Neural cell (in vitro differentiated cells): ENCODE data around the gene RNF157. TPM values are rescaled to one million over a fixed set of nuclear protein-coding genes. Genes with fewer than 3 reads are reported as not detected.
"Not testable (repeated sequence)": the region's sequence is repeated elsewhere in the genome, so short reads cannot be mapped to it uniquely, and the experiment has no call there.

Source experiments
- H2AFZ ChIP-seq: fragments of 200-600, 300-800 bp; sonication (generic), shearing (Covaris generic); 2 replicates; pipeline ENCODE4 v1.6.0; 2014; ENCODE audit warnings: low read depth, mild to moderate bottlenecking, antibody characterized with exemption, low read length, moderate library complexity
- H3F3A ChIP-seq: fragments of 200-600 bp; shearing (Covaris generic); 2 replicates; pipeline ENCODE4 v1.6.1; 2016; ENCODE audit warnings: mild to moderate bottlenecking, moderate library complexity, mixed read lengths, antibody characterized with exemption, low read length; ENCODE audit not compliant: insufficient read depth, poor library complexity, severe bottlenecking
- H3K27ac ChIP-seq: fragments of 200-600, 300-800 bp; sonication (generic), shearing (Covaris generic); 2 replicates; pipeline ENCODE4 v1.5.1; 2014; ENCODE audit warnings: mild to moderate bottlenecking, low read length, moderate library complexity
- H3K27me3 ChIP-seq: fragments of 300-800, 200-600 bp; sonication (generic), shearing (Covaris generic); 2 replicates; pipeline ENCODE4 v1.6.0; 2014; ENCODE audit warnings: mild to moderate bottlenecking, low read depth, low read length, moderate library complexity; ENCODE audit not compliant: insufficient read depth
- H3K36me3 ChIP-seq: fragments of 300-800, 200-600 bp; sonication (generic), shearing (Covaris generic); 2 replicates; pipeline ENCODE4 v1.5.1; 2014; ENCODE audit warnings: mild to moderate bottlenecking, antibody characterized with exemption, low read length, moderate library complexity; ENCODE audit not compliant: insufficient read depth
- H3K4me2 ChIP-seq: fragments of 300-800, 200-600 bp; sonication (generic), shearing (Covaris generic); 2 replicates; pipeline ENCODE4 v1.6.0; 2014; ENCODE audit warnings: mild to moderate bottlenecking, low read length
- H3K4me3 ChIP-seq: fragments of 300-800, 200-600 bp; sonication (generic), shearing (Covaris generic); 2 replicates; pipeline ENCODE4 v1.5.1; 2014; ENCODE audit warnings: mild to moderate bottlenecking, low read length, moderate library complexity
- H3K79me2 ChIP-seq: fragments of 200-600 bp; shearing (Covaris generic); replicated peaks from 2 replicates; pipeline ENCODE4 v1.6.0; 2014; ENCODE audit warnings: mild to moderate bottlenecking, low read length, moderate library complexity; ENCODE audit not compliant: insufficient read depth
- H3K9ac ChIP-seq: fragments of 300-800, 200-600 bp; sonication (generic), shearing (Covaris generic); 2 replicates; pipeline ENCODE4 v1.6.1; 2016; ENCODE audit warnings: mild to moderate bottlenecking, low read length, mixed read lengths
- H3K9me2 ChIP-seq: fragments of 200-600 bp; shearing (Covaris generic); 2 replicates; pipeline ENCODE4 v1.6.1; 2016; ENCODE audit warnings: mild to moderate bottlenecking, low read length, mixed read lengths; ENCODE audit not compliant: insufficient read depth
- H3K9me3 ChIP-seq: fragments of 200-600, 300-800 bp; sonication (generic), shearing (Covaris generic); 2 replicates; pipeline ENCODE4 v1.6.1; 2016; ENCODE audit warnings: mild to moderate bottlenecking, mixed run types, low read length, moderate library complexity, mixed read lengths
- H4K20me1 ChIP-seq: fragments of 200-600 bp; shearing (Covaris generic); 2 replicates; pipeline ENCODE4 v1.6.1; 2016; ENCODE audit warnings: mild to moderate bottlenecking, mixed run types; ENCODE audit not compliant: insufficient read depth
- EP300 ChIP-seq: fragments of 450-650 bp; conservative IDR thresholded peaks from 2 replicates; pipeline ENCODE4 v1.6.1; 2014; ENCODE audit warnings: antibody characterized with exemption, mild to moderate bottlenecking, moderate library complexity; ENCODE audit not compliant: poor library complexity, severe bottlenecking
- EZH2 ChIP-seq: fragments of 200-600, 300-800 bp; shearing (Covaris generic), sonication (generic); IDR thresholded peaks from 2 replicates; pipeline ENCODE4 v1.6.1; 2014; ENCODE audit warnings: antibody characterized with exemption, low read length, borderline replicate concordance, mild to moderate bottlenecking; ENCODE audit not compliant: insufficient read depth, poor library complexity, severe bottlenecking
- MXI1 ChIP-seq: fragments of 450-650 bp; conservative IDR thresholded peaks from 2 replicates; pipeline ENCODE4 v1.6.1; 2014; ENCODE audit warnings: antibody characterized with exemption, mild to moderate bottlenecking; ENCODE audit not compliant: poor library complexity, severe bottlenecking
- POLR2AphosphoS5 ChIP-seq: IDR thresholded peaks from 2 replicates; pipeline ENCODE4 v1.6.1; 2012
- RAD21 ChIP-seq: fragments of 450-650 bp; conservative IDR thresholded peaks from 2 replicates; pipeline ENCODE4 v1.6.1; 2014; ENCODE audit warnings: antibody characterized with exemption, mild to moderate bottlenecking, moderate library complexity
- SMC3 ChIP-seq: fragments of 450-650 bp; conservative IDR thresholded peaks from 2 replicates; pipeline ENCODE4 v1.6.1; 2014; ENCODE audit warnings: antibody characterized with exemption, mild to moderate bottlenecking, moderate library complexity; ENCODE audit not compliant: poor library complexity
- TAF1 ChIP-seq: IDR thresholded peaks from 2 replicates; pipeline ENCODE4 v1.6.1; 2012; ENCODE audit warnings: low read depth
- polyA plus RNA-seq: library from polyadenylated mRNA; depleted of rRNA; stranded (reverse); fragments of >200 nt; gene quantifications from 2 replicates; pipeline ENCODE4 v1.2.3, GENCODE V29; 2014
- TF ChIP-seq, protein P1 (sequence below): IDR thresholded peaks from 2 replicates; pipeline ENCODE4 v1.6.1; 2012; ENCODE audit warnings: borderline replicate concordance
- TF ChIP-seq, protein P2 (sequence below): fragments of 450-650 bp; IDR thresholded peaks from 2 replicates; pipeline ENCODE4 v1.5.1; 2014; ENCODE audit warnings: antibody characterized with exemption, mild to moderate bottlenecking, moderate library complexity; ENCODE audit not compliant: poor library complexity, severe bottlenecking

RNF157 gene
- polyA plus RNA-seq, 1 donor from 2014 or later: 15.9 TPM

DNA sequence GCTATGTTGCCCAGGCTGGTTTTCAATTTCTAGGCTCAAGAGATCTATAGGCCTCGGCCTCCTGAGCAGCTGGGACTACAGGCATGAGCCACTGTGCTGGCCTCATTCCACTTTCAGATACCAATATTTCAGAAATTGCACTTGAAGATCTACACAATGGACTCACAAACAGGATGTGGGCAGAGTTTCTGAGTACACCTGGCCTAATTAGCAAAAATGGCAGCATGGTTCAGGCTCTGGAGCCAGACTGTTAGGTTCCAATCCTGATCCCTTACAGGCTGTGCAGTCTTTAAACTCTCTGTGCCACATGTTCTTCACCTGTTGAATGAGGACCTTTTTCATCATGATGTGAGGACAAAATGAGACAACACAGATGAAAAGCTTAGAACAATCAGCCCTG, 32.2 kb downstream of the RNF157 start:
- no peak overlapping the region for H3K4me3 ChIP-seq

DNA sequence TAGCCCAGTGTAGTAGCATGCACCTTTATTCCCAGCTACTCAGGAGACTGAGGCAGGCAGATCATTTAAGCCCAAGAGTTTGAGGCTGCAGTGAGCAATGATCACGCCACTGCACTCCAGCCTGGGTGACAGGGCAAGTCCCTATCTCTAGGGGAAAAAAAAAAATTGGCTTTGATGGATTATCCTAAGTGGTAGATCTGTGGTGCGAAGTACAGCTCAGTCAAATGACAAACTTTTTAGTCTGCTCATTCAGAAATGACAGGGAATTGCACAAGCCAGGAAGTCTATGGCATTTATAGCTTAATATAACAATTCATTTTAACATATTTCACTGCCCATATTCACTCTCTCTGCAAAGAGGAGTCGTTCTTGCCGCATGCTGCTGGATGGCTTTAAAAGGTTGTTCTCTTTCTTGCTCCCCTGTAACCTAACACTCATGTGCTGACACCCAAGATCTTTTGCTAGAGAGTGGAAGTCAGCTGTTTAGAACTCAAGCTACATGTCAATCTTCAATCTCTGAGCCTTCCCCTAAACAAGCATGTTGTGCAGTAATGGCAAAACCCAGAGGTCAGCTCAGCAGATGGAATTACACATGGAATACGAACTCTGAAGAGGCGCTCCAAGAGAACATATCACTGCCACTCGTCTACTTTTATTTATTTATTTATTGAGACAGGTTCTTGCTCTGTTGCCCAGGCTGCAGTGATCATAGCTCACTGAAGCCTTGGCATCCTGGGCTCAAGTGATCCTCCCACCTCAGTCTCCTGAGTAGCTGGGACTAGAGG, 32.8 kb downstream of the RNF157 start:
- no peak overlapping the region for H3K27ac ChIP-seq
- TF ChIP-seq SMC3 (no peak), TAF1 (no peak), POLR2AphosphoS5 (no peak), MXI1 (no peak), EZH2 (no peak), EP300 (no peak), RAD21 (no peak)
- TF ChIP-seq, protein P1, sequence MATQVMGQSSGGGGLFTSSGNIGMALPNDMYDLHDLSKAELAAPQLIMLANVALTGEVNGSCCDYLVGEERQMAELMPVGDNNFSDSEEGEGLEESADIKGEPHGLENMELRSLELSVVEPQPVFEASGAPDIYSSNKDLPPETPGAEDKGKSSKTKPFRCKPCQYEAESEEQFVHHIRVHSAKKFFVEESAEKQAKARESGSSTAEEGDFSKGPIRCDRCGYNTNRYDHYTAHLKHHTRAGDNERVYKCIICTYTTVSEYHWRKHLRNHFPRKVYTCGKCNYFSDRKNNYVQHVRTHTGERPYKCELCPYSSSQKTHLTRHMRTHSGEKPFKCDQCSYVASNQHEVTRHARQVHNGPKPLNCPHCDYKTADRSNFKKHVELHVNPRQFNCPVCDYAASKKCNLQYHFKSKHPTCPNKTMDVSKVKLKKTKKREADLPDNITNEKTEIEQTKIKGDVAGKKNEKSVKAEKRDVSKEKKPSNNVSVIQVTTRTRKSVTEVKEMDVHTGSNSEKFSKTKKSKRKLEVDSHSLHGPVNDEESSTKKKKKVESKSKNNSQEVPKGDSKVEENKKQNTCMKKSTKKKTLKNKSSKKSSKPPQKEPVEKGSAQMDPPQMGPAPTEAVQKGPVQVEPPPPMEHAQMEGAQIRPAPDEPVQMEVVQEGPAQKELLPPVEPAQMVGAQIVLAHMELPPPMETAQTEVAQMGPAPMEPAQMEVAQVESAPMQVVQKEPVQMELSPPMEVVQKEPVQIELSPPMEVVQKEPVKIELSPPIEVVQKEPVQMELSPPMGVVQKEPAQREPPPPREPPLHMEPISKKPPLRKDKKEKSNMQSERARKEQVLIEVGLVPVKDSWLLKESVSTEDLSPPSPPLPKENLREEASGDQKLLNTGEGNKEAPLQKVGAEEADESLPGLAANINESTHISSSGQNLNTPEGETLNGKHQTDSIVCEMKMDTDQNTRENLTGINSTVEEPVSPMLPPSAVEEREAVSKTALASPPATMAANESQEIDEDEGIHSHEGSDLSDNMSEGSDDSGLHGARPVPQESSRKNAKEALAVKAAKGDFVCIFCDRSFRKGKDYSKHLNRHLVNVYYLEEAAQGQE: no peak
- TF ChIP-seq, protein P2, sequence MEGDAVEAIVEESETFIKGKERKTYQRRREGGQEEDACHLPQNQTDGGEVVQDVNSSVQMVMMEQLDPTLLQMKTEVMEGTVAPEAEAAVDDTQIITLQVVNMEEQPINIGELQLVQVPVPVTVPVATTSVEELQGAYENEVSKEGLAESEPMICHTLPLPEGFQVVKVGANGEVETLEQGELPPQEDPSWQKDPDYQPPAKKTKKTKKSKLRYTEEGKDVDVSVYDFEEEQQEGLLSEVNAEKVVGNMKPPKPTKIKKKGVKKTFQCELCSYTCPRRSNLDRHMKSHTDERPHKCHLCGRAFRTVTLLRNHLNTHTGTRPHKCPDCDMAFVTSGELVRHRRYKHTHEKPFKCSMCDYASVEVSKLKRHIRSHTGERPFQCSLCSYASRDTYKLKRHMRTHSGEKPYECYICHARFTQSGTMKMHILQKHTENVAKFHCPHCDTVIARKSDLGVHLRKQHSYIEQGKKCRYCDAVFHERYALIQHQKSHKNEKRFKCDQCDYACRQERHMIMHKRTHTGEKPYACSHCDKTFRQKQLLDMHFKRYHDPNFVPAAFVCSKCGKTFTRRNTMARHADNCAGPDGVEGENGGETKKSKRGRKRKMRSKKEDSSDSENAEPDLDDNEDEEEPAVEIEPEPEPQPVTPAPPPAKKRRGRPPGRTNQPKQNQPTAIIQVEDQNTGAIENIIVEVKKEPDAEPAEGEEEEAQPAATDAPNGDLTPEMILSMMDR: no peak

More for the DNA sequence above, 32.2 kb downstream of the RNF157 start:
- no peak overlapping the region for H2AFZ ChIP-seq
- H4K20me1 ChIP-seq: no peaks in the 10 kb centered on the region
- TF ChIP-seq EP300 (no peak), SMC3 (no peak)
- TF ChIP-seq, protein P1: no peak
- TF ChIP-seq, protein P2: no peak
- H3F3A ChIP-seq: no peaks in the 10 kb centered on the region
- H3K9ac ChIP-seq: no peak overlapping the region
- no peaks in the 10 kb centered on the region for H3K36me3 ChIP-seq
- H3K79me2 ChIP-seq: no peaks in the 10 kb centered on the region
- H3K4me2 ChIP-seq: no peak overlapping the region
- H3K9me2 ChIP-seq: no peaks in the 10 kb centered on the region
- no peak overlapping the region for H3K27ac ChIP-seq
- H3K9me3 ChIP-seq: no peaks in the 10 kb centered on the region
- H3K27me3 ChIP-seq: no peaks in the 10 kb centered on the region

DNA sequence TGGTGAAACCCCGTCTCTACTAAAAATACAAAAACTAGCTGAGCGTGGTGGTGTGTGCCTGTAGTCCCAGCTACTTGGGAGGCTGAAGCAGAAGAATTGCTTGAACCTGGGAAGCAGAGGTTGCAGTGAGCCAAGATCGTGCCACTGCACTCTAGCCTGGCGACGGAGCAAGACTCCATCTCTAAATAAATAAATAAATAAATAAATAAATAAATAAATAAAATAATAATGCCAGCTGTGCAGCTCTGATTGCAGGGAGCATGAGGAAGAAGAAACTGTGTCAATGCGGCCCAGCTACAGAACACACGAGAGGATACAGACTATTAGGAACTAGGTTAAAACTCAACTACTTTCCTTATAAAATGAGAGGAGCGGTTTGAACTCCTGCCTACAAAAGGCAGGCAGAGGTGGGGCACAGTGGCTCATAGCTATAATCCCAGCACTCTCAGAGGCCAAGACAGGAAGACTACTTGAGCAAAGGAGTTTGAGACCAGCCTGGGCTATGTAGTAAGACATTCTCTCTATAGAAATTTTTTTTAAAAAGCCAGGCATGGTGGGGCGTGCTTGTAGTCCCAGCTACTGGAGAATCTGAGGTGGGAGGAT, 34.6 kb downstream of the RNF157 start:
- not testable (repeated sequence) for H3K36me3 ChIP-seq, H4K20me1 ChIP-seq, H3K9ac ChIP-seq, H3K9me3 ChIP-seq, H3K27ac ChIP-seq, H3K9me2 ChIP-seq, H3K4me3 ChIP-seq, H3K4me2 ChIP-seq, H2AFZ ChIP-seq, H3K79me2 ChIP-seq, H3K27me3 ChIP-seq, H3F3A ChIP-seq

More for the DNA sequence above, 32.8 kb downstream of the RNF157 start:
- H3K4me2 ChIP-seq: no peak overlapping the region
- H4K20me1 ChIP-seq: no peaks in the 10 kb centered on the region
- no peaks in the 10 kb centered on the region for H3K9me2 ChIP-seq
- H3K27me3 ChIP-seq: no peaks in the 10 kb centered on the region
- no peaks in the 10 kb centered on the region for H3K79me2 ChIP-seq
- no peak overlapping the region for H3K9ac ChIP-seq
- H2AFZ ChIP-seq: no peak overlapping the region
- no peaks in the 10 kb centered on the region for H3F3A ChIP-seq
- no peak overlapping the region for H3K4me3 ChIP-seq
- no peaks in the 10 kb centered on the region for H3K9me3 ChIP-seq
- H3K36me3 ChIP-seq: no peaks in the 10 kb centered on the region
